HG02610 (cell line): ENCODE results near the gene HOTAIR.

Experiments
- ATAC-seq: cut with Tn5 transposase; IDR thresholded peaks from one replicate; pipeline ENCODE4 v1.9.1; 2021; ENCODE audit warnings: mild to moderate bottlenecking, moderate library complexity; ENCODE audit not compliant: unreplicated experiment

Gene HOTAIR

GRCh38 chr12:53950437-53950773 is 24.3 kb downstream of the HOTAIR start:
- no peak for ATAC-seq

- no peak for ATAC-seq
These were observed 24.9 kb downstream of the HOTAIR start for GRCh38 chr12:53949631-53950436.

GRCh38 chr12:53948650-53949593 is 25.8 kb downstream of the HOTAIR start:
- no peak for ATAC-seq

DNA sequence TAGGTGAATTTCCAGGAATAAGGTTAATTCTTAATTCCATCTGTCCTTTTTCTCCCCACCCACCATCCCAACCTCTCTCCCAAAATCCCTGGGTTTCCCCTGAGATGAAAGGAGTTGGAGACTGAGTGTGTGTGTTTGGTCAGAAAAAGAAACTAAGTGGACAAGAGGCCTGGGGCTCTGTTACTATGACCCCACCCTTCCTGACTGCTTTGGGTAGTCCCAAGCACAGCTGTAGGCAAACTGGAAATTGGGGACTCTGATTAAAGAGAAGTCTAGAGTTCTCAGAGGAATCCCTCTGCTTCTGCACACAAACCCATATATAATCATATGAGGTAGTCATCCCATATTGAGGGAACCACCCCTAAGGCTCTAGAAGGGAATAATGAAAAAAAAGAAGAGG is 27.0 kb downstream of the HOTAIR start:
- no peak for ATAC-seq

DNA sequence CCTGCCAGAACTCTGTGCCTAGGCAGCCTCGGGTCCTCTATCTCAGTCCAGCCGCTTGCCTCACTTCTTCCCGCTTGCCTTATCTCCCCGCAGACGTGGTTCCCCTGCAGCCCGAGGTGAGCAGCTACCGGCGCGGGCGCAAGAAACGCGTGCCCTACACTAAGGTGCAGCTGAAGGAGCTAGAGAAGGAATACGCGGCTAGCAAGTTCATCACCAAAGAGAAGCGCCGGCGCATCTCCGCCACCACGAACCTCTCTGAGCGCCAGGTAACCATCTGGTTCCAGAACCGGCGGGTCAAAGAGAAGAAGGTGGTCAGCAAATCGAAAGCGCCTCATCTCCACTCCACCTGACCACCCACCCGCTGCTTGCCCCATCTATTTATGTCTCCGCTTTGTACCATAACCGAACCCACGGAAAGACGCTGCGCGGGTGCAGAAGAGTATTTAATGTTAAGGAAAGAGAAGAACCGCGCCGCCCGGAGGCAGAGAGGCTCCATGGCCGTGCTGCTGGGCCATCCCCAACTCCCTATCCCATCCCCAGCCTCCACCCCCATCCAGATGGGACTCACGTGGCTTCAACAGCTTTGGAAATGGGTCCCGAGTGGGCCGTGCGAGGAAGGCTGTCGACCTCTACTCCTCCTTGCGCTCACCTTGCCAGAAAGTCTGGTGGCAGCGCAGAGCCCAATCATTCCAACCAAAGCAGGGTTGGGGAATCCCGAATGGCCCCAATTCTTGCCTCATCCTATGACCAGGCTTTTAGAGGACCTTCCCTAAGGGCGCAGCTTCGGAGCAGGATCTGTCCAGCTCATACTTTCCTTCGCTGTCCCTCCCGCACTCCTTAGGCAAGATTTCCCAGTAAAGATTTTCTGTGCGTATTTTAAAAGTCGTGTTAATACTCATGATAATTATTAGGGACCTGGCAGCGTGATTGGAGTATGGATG is 29.6 kb downstream of the HOTAIR start:
- ATAC-seq: no peak

GRCh38 chr12:53944209-53944608 is 30.5 kb downstream of the HOTAIR start:
- ATAC-seq: no peak

DNA sequence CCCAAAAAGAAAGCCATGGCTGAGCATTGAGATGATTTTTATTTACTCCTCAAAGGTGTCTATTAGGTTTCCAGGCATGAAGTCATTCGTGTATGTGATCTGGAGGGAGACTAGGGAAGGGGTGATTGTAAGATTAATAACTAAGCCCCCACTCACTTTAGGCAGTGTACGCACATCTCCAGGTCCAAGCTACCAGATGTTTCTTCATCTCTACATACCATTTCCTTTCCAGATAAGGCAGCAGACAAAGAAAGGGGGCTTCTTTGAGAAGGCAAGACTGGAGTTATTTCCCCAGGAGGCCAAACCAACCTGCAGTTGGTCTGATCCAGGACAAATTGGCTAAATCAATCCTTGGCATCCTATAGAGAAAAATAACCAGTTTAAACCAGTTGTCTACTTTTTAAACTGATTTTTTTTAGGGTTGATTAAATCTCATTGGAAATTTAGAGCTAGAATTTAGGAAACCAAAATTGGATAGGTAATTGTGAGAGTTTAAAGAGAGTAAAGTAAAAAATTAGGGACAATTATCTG is 32.2 kb downstream of the HOTAIR start:
- ATAC-seq: no peak

- no peak for ATAC-seq
These were observed 33.0 kb downstream of the HOTAIR start for GRCh38 chr12:53941750-53942149.

- no peak for ATAC-seq
These were observed 33.6 kb downstream of the HOTAIR start for GRCh38 chr12:53941187-53941586.

GRCh38 chr12:53940443-53941014 is 34.2 kb downstream of the HOTAIR start:
- ATAC-seq: no peak

GRCh38 chr12:53939141-53940108 is 35.3 kb downstream of the HOTAIR start:
- ATAC-seq: no peak

- no peak for ATAC-seq
These were observed 36.2 kb downstream of the HOTAIR start, which contains the start of gene HOXC13 for GRCh38 chr12:53938326-53939140. HOXC13 (plus strand) TSS chr12:53938831; CDS start chr12:53938907, 76 bp downstream.

GRCh38 chr12:53937596-53938325 is 37.0 kb downstream of the HOTAIR start:
- no peak for ATAC-seq

DNA sequence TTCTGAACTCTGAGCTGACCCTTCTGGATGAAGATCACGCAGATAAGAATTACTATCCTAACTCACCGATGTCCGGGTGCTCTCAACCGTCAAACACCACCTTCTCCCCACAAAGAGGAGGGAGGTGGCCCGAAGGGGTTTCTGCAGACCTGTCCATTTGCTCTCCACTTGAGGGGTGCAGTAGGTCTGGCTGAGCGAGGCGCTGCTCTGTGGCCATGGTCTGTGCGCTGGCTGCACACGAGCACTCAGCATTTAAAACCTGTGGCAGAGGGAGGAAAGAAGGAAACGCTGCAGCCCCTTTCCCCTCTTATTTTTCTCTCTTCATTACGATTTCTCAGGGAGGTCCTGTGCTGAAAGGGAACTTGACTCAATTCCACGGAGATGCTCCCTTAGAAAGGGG is 37.7 kb downstream of the HOTAIR start:
- no peak for ATAC-seq

DNA sequence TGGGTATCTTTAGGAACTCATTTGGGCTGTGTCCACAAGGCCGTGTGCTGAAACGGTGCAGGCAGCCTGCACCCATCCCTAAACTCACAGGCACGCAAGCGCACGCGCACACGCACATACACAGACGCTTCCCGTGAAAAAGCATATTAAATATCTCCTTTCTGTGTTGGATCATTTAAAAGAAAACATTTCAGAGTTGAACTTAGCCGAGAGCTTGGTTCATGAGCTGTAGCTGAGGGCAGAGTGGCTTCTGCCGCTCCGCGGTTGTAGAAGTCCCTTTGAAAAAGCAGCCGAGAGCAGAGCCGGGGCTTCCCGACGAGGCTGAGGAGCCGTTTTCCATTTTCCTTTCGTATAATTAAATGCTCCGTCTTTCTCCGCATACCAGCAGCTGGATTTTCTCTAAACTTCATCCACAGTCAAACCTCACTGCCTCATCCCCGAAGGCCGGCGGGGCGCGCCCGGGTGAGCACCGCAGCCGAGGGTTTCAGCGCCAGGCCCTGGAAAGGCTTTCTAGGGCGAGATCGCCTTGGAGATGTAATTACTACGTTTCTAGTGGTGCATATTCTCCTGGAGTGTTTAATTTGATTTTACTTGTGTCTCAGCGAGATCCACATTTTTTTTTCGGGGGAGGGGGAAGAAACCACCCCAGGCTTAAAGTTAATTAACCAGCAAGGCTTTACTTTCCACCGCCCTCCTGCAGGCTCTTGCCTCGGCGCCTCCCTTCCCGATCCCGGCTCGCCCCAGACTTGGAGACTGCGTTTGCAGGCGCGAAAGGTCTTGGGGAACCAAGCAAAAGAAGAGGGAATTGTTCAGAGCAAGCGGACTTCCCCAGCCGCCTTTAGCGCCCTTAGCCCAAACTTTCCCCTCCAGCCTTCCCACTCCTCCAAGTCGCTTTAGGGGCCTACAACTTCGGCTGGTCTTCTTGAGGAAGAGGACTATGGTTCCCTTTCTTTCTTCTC is 39.1 kb downstream of the HOTAIR start:
- no peak for ATAC-seq

DNA sequence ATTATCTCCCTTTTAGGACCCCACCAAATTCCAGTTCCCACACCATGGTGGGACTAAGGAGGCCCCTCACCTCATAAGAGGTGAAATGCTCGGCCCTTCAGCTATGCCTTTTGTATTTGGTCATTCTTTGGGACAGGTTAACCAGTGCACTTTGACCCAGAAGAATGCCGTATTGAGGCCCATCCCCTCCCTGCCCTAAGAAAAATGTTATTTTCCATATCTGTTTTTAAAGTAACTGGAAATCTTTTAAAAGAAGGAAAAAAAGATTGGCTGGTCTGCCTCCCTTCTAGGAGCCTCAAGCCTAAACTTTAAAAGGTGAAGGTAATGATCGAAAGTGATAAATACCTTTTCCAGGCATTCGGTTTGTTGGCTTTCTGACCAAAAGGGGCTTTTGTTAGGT is 41.8 kb downstream of the HOTAIR start:
- ATAC-seq: no peak
